ENCODE results near the gene SLC22A4.

SLC22A4 gene

DNA sequence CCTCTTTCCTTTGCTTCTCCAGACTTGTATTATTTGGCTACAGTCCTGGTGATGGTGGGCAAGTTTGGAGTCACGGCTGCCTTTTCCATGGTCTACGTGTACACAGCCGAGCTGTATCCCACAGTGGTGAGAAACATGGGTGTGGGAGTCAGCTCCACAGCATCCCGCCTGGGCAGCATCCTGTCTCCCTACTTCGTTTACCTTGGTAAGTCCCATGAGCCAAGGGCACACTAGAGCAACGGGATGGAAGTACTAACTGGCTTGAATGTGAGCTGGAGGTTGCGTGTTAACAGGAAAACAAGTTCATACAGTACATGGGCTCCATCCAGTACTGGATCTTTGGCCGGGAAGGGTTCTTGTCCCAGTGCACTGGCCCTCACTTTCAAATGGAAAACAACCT lies 98.2 kb downstream of the SLC22A4 start:
- Histone ChIP-seq H3K27me3 (ENCODE audit: insufficient read depth, low read length) (no peaks in the 10 kb centered on the region), H3K36me3 (ENCODE audit: insufficient read depth, low read length) (0 out of 2 replicates have a peak, but pooled peaks cover 4% of the 10 kb centered on the region), H2AFZ (ENCODE audit: low read length, unreplicated experiment) (no peak overlapping the region), H3K27ac (ENCODE audit: low read depth, low read length) (no peak overlapping the region), H3K4me3 (ENCODE audit: low read depth, low read length) (no peak overlapping the region), H3K79me2 (ENCODE audit: control insufficient read depth, insufficient read depth, low read length, unreplicated experiment) (no peaks in the 10 kb centered on the region), H3K4me1 (ENCODE audit: control insufficient read depth, insufficient read depth, low read length, unreplicated experiment) (peaks cover 33% of the 10 kb centered on the region)

DNA sequence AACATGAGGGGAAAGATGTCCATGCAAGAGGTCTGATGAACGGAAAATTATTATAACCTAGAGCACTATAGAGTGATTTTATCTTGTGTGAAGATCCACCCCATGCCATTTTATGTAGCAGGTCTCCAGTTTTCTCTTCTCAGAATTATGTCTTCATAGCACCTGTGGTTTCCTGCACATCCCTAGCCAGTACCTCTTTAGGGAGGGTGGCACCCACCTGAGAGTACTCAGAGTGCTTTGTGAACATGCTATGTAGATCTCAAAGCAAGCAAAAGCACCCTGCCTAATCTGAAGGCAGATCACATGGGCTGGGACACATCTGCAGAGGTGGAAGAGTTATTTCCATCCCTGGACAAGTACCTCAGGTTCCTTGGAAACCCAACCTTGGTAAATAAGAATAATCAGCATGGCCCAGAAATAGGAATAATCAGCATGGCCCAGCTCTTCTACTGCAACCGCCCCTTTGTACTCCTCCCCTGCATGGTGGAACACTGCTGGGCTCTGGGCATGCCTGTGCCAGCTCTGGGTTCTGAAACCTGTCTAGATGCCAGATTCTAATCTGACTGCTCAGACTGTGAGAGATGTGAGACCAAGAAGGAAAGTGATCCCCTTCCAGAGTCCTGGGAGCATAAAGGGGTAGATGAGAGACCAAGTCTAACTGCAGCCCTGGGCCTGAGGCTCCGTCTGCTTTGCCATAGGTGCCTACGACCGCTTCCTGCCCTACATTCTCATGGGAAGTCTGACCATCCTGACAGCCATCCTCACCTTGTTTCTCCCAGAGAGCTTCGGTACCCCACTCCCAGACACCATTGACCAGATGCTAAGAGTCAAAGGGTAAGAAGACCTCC lies 99.0 kb downstream of the SLC22A4 start:
- Histone ChIP-seq H3K36me3 (ENCODE audit: insufficient read depth, low read length) (0 out of 2 replicates have a peak, but pooled peaks cover 4% of the 10 kb centered on the region), H3K4me1 (ENCODE audit: control insufficient read depth, insufficient read depth, low read length, unreplicated experiment) (peaks cover 26% of the 10 kb centered on the region), H3K27me3 (ENCODE audit: insufficient read depth, low read length) (no peaks in the 10 kb centered on the region), H3K79me2 (ENCODE audit: control insufficient read depth, insufficient read depth, low read length, unreplicated experiment) (no peaks in the 10 kb centered on the region), H3K4me3 (ENCODE audit: low read depth, low read length) (no peak overlapping the region), H2AFZ (ENCODE audit: low read length, unreplicated experiment) (no peak overlapping the region), H3K27ac (ENCODE audit: low read depth, low read length) (no peak overlapping the region)
